Right lobe of liver (tissue), 6 donors: ENCODE results near the gene SEMA3C. TPM values are rescaled to one million over a fixed set of nuclear protein-coding genes. Genes with fewer than 3 reads are reported as not detected.

Experiments used
- ATAC-seq, 4 donors: fragments of 200-7000 bp; cut with Tn5 transposase; one replicate each; pipeline ENCODE4 v1.9.1; 2020; ENCODE audit warnings: mild to moderate bottlenecking in 4 of 4, moderate library complexity in 4 of 4
- DNase-seq, 3 donors: peaks; one replicate each; pipeline ENCODE4 v3.0.0-alpha.2; 2020
- H3K27ac ChIP-seq, 3 donors: fragments of 200-600 bp; one replicate each; pipeline ENCODE4 v1.8.0; 2022
- H3K27me3 ChIP-seq, 2 donors: fragments of 200-600 bp; one replicate each; pipeline ENCODE4 v1.8.0; 2022
- H3K36me3 ChIP-seq, 4 donors: fragments of 200-600 bp; sonication (generic) in 1 of 4; one replicate each; pipeline versions ENCODE4 v1.5.1 to v1.8.0; 2017 to 2022; ENCODE audit warnings: control low read depth in 1 of 4
- H3K4me1 ChIP-seq, 4 donors: fragments of 200-600 bp; sonication (generic) in 1 of 4; one replicate each; pipeline versions ENCODE4 v1.5.1 to v1.8.0; 2017 to 2022; ENCODE audit warnings: control low read depth in 1 of 4
- H3K4me3 ChIP-seq, 3 donors: fragments of 200-600 bp; one replicate each; pipeline ENCODE4 v1.8.0; 2022
- H3K9me3 ChIP-seq, 4 donors: fragments of 200-600 bp; sonication (generic) in 1 of 4; one replicate each; pipeline versions ENCODE4 v1.5.1 to v1.8.0; 2017 to 2022; ENCODE audit warnings: control low read depth in 1 of 4
- POLR2A ChIP-seq: fragments of 450-650 bp; IDR thresholded peaks from one replicate; pipeline ENCODE4 v1.6.1; 2017; ENCODE audit warnings: antibody characterized with exemption, mild to moderate bottlenecking
- WGBS: methylation state at CpG from one replicate; pipeline ENCODE4 v1.1.6; 2018; ENCODE audit warnings: low coverage, low lambda C conversion rate; ENCODE audit not compliant: insufficient coverage; ENCODE audit errors: missing lambda C conversion rate; 5-methylcytosine and 5-hydroxymethylcytosine counted together
- intact Hi-C, 2 donors: fragments of 100-400 bp; cut with DNase I; formaldehyde crosslinking; loops; one replicate each; pipeline versions ENCODE4 v1.11.2 to v1.14.1; 2022
- total RNA-seq, 6 experiments: library from RNA; depleted of rRNA in 2 of 6; stranded (reverse); fragments of >200 nt in 2 of 6; fragmentation: NEBNext Ultra II Directional in 3 of 6; extraction: Animal tissue kit (Norgen Biotek cat#: 25700) in 3 of 6; gene quantifications; one replicate each; pipeline versions ENCODE4 v1.1.0 to v1.2.4, GENCODE V29; 2016 to 2023
- TF ChIP-seq, protein P1 (sequence below), 4 donors: fragments of 200-600 bp in 3 of 4; fragments of 450-650 bp in 1 of 4; IDR thresholded peaks; one replicate each; pipeline versions ENCODE4 v1.5.1 to v1.8.0; 2016 to 2022; ENCODE audit warnings: antibody characterized with exemption in 4 of 4, mild to moderate bottlenecking in 2 of 4
- donor health status: DM: no; HTN: yes; CAD: no.
- donor health status: DM: no; HTN: no; CAD: no.
- donor health status: DM: no; HTN: no; CAD: no.
- donor health status: DM: no; HTN: yes; CAD: no.
- donor health status: DM: no; HTN: yes; CAD: no.

Gene SEMA3C
- total RNA-seq, 6 experiments from 2014 or later = 0.23 to 1.3 (median 0.53) TPM

DNA sequence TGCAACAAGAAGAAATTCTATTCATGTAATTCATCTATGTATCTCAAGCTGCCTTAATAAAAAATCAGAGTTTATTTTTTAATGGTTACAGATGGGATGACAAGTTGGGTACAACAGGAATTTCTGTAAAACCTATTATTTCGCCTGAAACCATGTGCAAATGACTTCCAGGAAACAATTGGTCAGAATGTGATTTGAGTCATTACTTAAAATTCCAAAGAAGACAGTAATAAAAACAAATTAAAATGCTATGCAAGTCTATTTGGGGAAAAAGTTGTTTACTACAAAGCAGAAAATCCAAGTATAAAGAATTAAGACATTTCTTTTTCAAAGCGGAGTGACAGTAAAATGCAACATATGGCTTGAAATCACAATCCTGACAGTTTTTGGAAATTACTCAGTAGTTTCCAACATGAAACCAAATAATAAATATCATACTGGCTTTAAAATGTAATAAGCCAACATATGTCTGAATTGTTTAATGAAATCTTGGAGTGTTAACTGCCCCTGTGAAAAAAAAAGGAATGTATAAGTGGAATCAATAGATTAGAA is 41.5 kb upstream of the SEMA3C start:
- ATAC-seq = no peak
- Histone ChIP-seq H3K9me3 (no peaks in the 10 kb centered on the region), H3K36me3 (no peaks in the 10 kb centered on the region), H3K4me3 (no peak overlapping the region), H3K27me3 (no peaks in the 10 kb centered on the region), H3K27ac (no peak overlapping the region), H3K4me1 (no peaks in the 10 kb centered on the region)
- no peak for TF ChIP-seq POLR2A
- TF ChIP-seq, protein P1, sequence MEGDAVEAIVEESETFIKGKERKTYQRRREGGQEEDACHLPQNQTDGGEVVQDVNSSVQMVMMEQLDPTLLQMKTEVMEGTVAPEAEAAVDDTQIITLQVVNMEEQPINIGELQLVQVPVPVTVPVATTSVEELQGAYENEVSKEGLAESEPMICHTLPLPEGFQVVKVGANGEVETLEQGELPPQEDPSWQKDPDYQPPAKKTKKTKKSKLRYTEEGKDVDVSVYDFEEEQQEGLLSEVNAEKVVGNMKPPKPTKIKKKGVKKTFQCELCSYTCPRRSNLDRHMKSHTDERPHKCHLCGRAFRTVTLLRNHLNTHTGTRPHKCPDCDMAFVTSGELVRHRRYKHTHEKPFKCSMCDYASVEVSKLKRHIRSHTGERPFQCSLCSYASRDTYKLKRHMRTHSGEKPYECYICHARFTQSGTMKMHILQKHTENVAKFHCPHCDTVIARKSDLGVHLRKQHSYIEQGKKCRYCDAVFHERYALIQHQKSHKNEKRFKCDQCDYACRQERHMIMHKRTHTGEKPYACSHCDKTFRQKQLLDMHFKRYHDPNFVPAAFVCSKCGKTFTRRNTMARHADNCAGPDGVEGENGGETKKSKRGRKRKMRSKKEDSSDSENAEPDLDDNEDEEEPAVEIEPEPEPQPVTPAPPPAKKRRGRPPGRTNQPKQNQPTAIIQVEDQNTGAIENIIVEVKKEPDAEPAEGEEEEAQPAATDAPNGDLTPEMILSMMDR (IDR thresholded peaks at IDR 0.05) = no peak
- WGBS = 73% methylated on average over 2 of the region's 2 CpGs
- DNase-seq = no peak
- intact Hi-C loops = no loop called here

DNA sequence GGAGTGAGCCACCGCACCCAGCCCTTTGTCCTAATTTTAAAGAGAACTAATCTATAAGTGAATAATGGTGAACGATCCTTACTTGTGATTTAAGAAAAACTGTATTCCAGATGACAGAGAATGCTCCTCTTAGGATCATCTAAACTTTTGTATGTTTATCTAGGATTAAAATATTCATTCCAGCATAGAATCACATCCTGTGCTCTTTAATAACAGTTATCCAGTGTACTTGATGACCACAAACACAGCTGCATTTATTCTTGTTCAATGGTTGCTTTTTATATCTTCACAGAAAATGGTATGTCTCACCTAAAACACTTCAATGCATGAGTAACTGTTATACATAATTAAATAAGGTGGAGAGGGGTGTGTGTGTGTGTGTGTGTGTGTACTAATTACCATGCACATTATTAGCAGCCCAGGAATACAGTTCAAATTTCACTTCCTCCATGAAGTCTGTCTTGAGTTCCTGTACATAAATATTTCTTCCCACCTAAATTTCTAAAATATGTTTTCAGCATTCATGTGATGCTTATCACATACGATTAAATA is 38.5 kb upstream of the SEMA3C start:
- intact Hi-C loops = no loop called here
- DNase-seq = no peak
- Histone ChIP-seq H3K9me3 (no peaks in the 10 kb centered on the region), H3K27ac (no peak overlapping the region), H3K27me3 (no peaks in the 10 kb centered on the region), H3K4me1 (no peaks in the 10 kb centered on the region), H3K4me3 (no peak overlapping the region), H3K36me3 (no peaks in the 10 kb centered on the region)
- 65% methylated on average over 3 of the region's 3 CpGs for WGBS
- ATAC-seq = no peak
- TF ChIP-seq POLR2A = no peak
- TF ChIP-seq, protein P1 (IDR thresholded peaks at IDR 0.05) = no peak

DNA sequence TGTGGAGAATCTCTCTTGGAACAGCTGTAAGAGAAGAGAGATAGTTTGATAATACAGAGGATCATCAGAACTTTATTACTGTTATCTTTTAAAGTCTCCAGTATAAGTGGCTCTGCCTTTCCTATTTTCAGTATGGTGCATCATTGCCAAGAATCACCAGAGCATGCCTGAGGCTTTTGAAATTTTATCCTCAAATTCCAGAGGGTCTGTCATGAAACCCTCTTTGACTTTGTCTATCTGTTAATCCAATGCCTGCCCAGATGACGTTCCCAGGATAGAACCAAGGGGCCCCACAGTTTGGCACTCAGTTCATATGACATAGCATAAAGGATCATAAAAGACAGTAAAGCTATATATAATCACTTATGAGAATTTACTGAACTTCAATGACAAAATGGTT is 35.3 kb upstream of the SEMA3C start:
- TF ChIP-seq, protein P1 (IDR thresholded peaks at IDR 0.05) = no peak
- no peak for TF ChIP-seq POLR2A

DNA sequence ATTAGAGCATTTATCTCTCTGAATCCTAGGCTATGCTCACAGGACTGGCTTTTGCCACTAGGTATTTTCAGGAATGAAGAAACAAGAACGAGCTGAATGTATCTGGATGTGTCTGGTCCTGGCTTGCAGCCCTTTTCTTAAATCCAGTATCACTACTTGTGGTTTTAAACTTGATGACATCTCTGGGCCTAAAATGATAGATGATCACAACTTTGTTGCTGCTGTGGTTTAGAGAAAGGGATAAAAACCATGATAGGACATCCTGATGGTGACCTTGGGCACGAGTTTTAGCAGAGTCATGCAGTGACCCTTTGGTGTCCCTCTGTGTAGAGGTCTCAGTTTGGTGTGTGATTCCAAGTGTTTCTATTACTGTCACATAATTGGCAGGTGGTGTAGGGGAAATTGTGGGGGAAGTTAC is 31.7 kb upstream of the SEMA3C start:
- Histone ChIP-seq H3K36me3 (no peaks in the 10 kb centered on the region), H3K4me1 (no peaks in the 10 kb centered on the region), H3K27ac (no peak overlapping the region), H3K9me3 (no peaks in the 10 kb centered on the region), H3K27me3 (no peaks in the 10 kb centered on the region), H3K4me3 (no peak overlapping the region)
- 8% methylated on average over 2 of the region's 2 CpGs for WGBS
- no peak for DNase-seq
- TF ChIP-seq POLR2A = no peak
- TF ChIP-seq, protein P1 (IDR thresholded peaks at IDR 0.05) = no peak
- intact Hi-C loops = no loop called here
- no peak for ATAC-seq

More for the DNA sequence above, 35.3 kb upstream of the SEMA3C start:
- Histone ChIP-seq H3K4me1 (no peaks in the 10 kb centered on the region), H3K27me3 (no peaks in the 10 kb centered on the region), H3K4me3 (no peak overlapping the region), H3K36me3 (no peaks in the 10 kb centered on the region), H3K9me3 (no peaks in the 10 kb centered on the region), H3K27ac (no peak overlapping the region)
- intact Hi-C loops = no loop called here
- no peak for DNase-seq
- ATAC-seq = no peak
- WGBS = 43% methylated on average over 1 of the region's 1 CpG
